Fibroblast of the aortic adventitia (primary cell): ENCODE results near the gene WIPF2. TPM values are rescaled to one million over a fixed set of nuclear protein-coding genes. Genes with fewer than 3 reads are reported as not detected.

Experiments
- DNase-seq: peaks from one replicate; pipeline ENCODE4 v3.0.0-alpha.2; 2010; ENCODE audit warnings: low read depth
- H3K4me3 ChIP-seq: 2 replicates; pipeline ENCODE4 v1.5.1; 2011; ENCODE audit warnings: low read depth, mild to moderate bottlenecking, control low read depth, low read length, moderate library complexity
- total RNA-seq: library from RNA; depleted of rRNA; stranded (reverse); fragments of >200 nt; gene quantifications from 2 replicates; pipeline ENCODE4 v1.2.3, GENCODE V29; 2012; ENCODE audit warnings: low replicate concordance
- TF ChIP-seq, protein P1 (sequence below): IDR thresholded peaks from 2 replicates; pipeline ENCODE4 v1.5.1; 2011; ENCODE audit warnings: mild to moderate bottlenecking, low read length, control low read depth, inconsistent platforms; ENCODE audit not compliant: insufficient read depth

WIPF2 gene
- total RNA-seq, 1 donor = 9.6 TPM

DNA sequence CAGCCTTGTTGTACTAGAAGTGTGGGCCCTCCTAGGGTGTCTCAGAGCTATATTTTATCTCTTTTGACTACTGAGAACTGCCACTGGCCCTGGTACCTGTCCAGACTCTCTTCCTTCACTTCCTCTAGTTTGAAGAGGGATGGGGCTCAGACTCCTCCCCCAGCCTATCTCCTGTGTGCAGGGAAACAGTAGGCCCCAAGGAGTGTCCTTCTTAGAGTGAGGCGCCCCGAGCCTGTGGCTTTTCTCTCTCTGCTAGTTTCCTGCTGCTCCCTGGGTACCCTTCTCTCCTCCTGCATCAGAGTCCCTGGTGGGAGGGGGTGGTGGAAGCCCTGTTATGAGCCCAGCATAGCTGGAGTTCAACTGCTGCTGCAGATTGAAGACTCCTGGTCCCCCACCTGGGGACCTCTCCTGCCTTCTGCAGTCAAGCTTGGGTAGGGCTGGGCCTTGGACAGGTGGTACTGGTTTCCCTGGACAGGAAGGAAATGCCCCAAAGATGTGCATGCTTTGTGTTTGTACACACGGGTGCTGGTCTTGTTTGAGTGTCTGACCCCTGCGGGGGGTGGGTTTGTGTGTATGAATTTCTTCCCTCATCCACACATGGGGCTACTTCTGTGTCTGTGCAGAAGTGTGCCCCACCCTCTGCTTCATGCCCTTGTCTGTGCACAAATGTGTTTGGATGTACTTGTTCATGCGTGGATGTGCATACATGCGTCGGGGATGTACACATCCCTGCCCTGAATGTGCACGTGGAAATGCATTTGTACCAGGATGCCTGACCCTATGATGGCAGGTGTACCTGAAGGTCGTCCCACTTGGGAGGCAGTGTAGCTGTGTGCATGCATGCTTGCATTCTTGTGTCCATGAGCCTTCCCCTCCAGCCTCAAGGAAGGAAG lies 96.8 kb downstream of the WIPF2 start:
- no peak for DNase-seq
- peak overlapping the region; percentile 17 for H3K4me3 ChIP-seq
- TF ChIP-seq, protein P1, sequence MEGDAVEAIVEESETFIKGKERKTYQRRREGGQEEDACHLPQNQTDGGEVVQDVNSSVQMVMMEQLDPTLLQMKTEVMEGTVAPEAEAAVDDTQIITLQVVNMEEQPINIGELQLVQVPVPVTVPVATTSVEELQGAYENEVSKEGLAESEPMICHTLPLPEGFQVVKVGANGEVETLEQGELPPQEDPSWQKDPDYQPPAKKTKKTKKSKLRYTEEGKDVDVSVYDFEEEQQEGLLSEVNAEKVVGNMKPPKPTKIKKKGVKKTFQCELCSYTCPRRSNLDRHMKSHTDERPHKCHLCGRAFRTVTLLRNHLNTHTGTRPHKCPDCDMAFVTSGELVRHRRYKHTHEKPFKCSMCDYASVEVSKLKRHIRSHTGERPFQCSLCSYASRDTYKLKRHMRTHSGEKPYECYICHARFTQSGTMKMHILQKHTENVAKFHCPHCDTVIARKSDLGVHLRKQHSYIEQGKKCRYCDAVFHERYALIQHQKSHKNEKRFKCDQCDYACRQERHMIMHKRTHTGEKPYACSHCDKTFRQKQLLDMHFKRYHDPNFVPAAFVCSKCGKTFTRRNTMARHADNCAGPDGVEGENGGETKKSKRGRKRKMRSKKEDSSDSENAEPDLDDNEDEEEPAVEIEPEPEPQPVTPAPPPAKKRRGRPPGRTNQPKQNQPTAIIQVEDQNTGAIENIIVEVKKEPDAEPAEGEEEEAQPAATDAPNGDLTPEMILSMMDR = no peak

DNA sequence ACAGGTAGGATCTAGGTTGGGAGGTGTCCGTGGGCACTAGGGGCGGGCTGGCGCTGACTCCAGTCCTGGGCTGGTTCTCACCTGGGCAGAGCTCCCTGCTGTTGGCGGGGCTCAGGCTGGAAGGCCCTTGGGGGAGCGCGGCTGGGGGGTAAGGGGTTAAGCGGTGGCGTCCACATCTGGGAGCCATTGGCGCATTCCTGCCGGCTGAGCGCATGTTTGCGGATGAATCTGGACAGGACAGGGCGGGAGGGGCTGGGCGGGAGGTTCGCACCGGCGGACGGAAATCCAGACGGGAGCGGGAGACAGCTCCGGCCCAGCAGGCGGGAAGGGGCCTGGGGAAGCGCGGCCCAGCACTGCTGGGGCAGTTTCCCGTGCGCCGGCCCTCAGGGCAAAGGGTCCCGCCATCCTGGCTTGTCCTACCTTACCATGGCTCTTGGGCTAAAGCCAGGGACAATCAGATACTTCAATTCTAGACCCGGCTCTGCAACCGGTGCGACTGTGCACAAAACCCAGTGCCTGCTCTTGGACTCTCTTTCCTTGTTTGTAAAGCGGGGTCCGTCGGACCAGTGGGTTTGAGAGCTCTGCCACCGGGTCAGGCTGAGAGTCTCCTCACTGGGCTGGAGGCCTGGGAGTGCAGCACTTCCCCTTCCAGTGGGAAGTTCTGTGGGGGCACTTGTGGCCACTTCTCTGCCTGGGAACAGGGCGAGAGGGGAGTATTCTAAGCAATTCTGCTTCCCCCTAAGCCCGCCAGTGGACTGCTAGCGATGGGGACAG lies 97.7 kb downstream of the WIPF2 start:
- peak overlapping the region; percentile 67 for H3K4me3 ChIP-seq
- TF ChIP-seq, protein P1 = no peak
- DNase-seq = peak; percentile 70

DNA sequence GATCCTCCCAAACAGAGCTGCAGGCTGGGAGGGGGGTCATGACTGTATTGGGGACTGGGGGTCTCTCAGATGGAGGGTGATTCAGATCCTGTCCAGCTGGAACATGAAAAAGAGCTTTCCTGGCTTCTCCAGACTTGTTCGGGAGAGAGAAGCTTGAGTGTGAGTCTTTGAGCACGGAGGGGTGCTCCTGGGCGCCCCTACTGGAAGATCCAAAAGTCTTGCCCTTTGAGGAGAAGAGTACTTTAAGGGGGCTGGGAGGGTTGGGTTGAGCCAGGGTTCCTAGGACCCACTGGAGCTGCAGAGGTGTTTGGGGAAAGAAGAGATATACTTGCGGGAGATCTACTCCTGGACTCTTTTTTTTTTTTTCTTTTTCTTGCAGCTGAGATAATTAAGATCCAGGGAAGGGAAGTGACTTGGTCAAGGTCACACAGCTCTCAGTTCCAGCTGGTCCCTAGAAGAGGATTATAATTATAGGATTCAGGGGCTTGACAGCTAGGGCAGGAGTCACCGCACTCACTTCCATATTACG lies 98.3 kb downstream of the WIPF2 start:
- H3K4me3 ChIP-seq = peak overlapping the region; percentile 67
- TF ChIP-seq, protein P1 = peak; percentile 80
- peak; percentile 72 for DNase-seq

DNA sequence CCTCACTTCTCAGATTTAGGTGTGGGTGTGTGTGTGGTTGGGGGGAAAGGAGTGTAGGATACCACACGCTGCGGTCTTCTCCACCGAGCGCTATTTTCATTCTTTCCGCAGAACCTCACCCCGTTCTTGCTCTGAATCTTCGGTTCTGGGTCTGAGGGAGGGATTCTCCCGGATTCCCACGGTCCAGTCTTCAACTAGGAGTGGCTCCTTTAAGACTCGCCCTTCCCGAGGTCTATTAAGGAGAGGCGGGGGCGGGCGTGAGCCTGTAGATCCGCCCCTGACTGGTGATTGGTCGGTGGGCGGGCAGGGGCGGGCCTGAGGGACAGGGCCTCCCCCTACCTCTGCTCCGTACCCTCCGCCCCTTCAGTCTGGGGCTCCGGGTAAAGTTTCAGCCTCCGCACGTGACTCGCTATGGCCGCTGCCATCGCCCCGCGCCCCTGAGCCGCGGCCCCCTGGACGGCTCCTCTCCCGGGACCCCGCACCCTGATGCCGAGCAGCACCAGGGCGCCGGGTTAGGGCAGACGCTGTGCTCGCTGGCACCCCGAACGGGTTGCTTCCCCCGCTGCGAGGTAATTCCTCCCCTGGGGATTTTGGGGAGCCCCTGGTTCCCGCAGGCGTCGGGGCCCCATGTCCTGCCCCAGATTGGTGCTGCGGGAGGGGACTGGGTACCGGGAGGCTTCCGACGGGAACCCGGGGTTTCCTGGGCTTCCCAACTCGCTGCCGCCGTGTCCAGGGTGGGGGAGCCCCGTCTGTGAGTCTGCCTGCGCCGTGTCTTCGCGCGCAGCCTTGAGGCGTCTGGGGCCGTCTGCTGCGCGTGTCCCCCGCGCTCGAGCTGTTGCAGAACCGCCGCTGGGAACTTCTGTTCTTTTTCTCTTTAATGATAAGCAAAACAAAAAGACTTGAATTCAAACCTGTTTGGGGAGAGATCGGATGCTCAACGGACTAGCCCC lies 99.1 kb downstream of the WIPF2 start:
- TF ChIP-seq, protein P1 = no peak

DNA sequence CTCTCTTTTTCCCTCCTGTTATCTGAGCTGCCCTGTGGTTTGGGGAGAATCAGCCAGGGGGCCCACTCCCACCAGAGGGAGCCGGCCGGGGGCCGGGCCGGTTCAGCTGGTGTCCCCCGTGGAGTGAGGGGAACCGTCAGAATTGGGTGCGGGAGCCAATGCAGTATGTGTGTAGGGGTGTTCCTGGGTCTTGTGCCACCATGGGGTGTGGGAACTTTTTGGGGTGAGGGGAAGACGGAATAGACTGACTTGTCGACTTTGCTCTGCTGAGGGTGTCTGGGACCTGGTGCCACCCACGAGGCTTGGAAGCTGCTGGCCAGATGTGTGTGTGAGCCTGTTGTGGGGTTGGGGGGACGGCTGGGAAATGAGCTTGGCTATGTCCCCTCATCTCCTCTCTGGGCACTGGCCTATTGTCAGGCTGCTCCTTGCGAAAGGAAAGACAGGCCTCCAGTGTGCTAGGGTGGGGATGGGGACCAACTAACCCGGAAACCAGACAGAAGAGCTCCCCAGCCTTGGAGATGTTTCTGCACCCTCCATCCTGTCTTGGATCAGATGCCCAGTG lies 99.8 kb downstream of the WIPF2 start:
- TF ChIP-seq, protein P1 = peak; percentile 50
- peak overlapping the region; percentile 95 for H3K4me3 ChIP-seq
- DNase-seq = no peak

More for the DNA sequence above, 99.1 kb downstream of the WIPF2 start:
- H3K4me3 ChIP-seq = peak overlapping the region; percentile 95
- DNase-seq = peak; percentile 93
